GM15510 (cell line): Measurements from ENCODE around the gene FAM209A.
"Not testable (repeated sequence)": the region's sequence is repeated elsewhere in the genome, so short reads cannot be mapped to it uniquely, and the experiment has no call there.

ENCODE experiments used
- POLR2A ChIP-seq: IDR thresholded peaks from 3 replicates; pipeline ENCODE4 v1.6.1; 2011; ENCODE audit warnings: borderline replicate concordance; ENCODE audit not compliant: insufficient read length; ENCODE audit errors: extremely low read depth

The FAM209A gene

GRCh38 chr20:56524444-56524843 is at the start of gene FAM209A:
Gene FAM209A (plus strand): TSS chr20:56524744. CDS start chr20:56524809, 65 bp downstream.
- not testable (repeated sequence) for TF ChIP-seq POLR2A

DNA sequence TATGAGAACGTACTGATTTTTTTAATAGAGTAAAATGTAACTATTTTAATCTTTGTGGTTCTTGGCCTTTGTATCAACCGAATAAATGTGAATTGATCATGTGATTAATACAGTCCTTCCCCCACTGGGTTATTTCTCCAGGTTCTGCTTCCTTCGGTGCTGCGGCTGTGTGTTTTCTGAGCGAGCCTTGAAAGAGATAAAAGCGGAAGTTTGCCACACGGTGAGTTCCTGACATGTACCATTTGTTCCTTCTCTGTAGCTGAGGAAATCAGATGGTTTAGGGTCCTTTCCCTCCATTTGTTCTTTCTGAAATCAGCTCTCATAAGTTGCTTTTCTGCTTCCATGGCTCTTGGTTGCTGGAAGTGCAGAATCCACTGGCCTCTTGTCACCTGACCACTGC is 40.6 kb upstream of the FAM209A start:
- TF ChIP-seq POLR2A = no peak

GRCh38 chr20:56487216-56487615 is 37.3 kb upstream of the FAM209A start:
- TF ChIP-seq POLR2A = no peak

GRCh38 chr20:56488566-56488965 is 36.0 kb upstream of the FAM209A start:
- no peak for TF ChIP-seq POLR2A

DNA sequence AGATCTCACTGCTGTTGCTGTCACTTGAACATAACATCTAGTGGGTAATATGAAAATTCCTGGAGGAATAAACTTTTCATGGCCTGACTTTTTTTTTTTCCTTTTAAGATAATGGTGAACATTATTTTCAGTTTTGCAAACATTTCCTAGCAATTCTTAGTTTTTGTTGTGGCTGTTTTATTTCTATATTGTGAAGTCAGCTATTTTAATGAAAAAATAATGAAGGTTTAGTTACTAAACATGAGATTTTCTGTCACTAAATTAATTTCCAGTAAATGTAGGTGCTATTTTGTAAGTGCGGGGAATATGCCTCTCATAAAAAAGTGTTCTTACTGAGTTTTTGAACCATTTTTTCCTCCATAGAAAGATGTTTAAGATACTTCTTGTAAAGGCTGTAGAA is 23.4 kb upstream of the FAM209A start:
- TF ChIP-seq POLR2A = no peak

GRCh38 chr20:56503916-56504315 is 20.6 kb upstream of the FAM209A start:
- TF ChIP-seq POLR2A = no peak

- TF ChIP-seq POLR2A = no peak
Measured at GRCh38 chr20:56504373-56505005, 20.1 kb upstream of the FAM209A start.

- TF ChIP-seq POLR2A = no peak
Measured at GRCh38 chr20:56506103-56506502, 18.4 kb upstream of the FAM209A start.

- no peak for TF ChIP-seq POLR2A
Measured at GRCh38 chr20:56511926-56512325, 12.6 kb upstream of the FAM209A start.

- no peak for TF ChIP-seq POLR2A
Measured at GRCh38 chr20:56513161-56514150, 11.1 kb upstream of the FAM209A start.

GRCh38 chr20:56516631-56517030 is 7.9 kb upstream of the FAM209A start:
- no peak for TF ChIP-seq POLR2A

- TF ChIP-seq POLR2A = no peak
Measured at GRCh38 chr20:56517211-56517610, 7.3 kb upstream of the FAM209A start.

DNA sequence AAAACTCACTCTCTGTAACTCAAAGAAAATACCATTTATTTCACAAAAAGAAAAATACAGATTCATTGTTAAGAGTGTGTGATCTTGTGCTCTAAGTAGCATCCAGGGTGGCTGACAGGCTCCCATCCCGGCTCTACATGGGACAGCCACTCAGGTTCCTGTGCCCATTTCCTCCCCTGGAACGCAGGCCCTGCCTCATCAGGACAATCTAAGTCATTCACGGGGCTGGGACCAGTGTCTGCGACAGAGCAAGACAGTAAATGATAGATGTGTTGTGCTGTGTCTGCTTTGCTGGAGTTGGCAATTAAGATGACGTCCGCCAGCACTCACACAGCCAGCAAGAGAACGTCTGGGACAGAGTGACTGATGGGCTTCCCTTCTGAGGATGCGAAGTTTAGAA is 6.9 kb upstream of the FAM209A start:
- no peak for TF ChIP-seq POLR2A

- no peak for TF ChIP-seq POLR2A
Measured at GRCh38 chr20:56518126-56518525, 6.4 kb upstream of the FAM209A start.

DNA sequence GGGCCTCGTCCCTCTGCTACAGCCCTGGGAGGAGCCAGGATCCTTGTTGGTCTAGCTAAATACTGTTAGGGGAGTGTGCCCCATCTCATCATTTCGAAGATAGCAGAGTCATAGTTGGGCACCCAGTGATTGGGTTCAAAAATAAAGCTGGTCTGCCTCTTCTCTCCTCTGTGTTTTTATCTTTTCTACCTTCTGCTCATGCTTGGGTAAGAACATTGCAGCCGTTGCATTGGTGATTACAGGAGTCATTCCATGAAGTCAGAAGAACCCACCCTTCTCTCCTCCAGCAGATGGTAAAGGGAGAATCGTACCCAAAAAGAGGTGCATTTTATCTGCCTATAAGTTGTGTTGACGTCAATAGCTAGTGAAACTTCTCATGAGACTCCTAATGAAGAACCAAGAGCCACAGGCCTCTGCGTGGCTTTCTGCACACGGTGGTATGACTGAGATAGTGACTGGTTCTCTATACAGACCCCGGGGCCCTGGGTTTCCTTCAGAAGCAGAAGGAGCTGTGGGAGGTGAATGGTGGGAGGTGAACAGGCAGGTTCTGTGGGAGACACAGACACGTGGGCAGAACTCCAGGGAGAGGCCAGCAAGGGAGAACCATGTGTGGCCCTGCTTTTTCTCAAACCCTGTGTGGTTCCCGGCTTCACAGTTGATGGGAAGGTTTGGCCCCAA is 5.7 kb upstream of the FAM209A start:
- TF ChIP-seq POLR2A = no peak

- TF ChIP-seq POLR2A = no peak
Measured at GRCh38 chr20:56519551-56519950, 5.0 kb upstream of the FAM209A start.

DNA sequence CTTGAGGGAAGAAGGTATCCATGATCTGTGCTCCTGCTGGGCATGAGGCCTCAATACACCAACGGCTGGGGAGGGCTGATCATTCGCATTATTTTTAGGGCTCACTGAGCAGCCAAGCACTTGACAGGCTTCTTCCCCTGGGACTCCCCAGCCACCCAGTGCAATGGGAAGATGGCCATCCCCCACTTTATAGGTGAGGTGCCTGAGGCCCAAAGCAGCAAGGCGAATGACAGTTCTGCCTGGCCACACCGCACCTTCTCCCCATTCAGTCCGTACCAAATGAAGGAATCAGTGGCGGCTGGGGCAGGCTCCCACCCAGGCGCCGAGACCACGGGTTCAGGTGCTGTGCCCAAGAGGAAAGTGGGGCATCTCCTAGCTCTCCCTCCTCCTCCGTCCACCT is 4.4 kb upstream of the FAM209A start:
- no peak for TF ChIP-seq POLR2A
